Measurements from ENCODE around the gene HACD3.
"Not testable (repeated sequence)": the region's sequence is repeated elsewhere in the genome, so short reads cannot be mapped to it uniquely, and the experiment has no call there.

HACD3 gene, protein sequence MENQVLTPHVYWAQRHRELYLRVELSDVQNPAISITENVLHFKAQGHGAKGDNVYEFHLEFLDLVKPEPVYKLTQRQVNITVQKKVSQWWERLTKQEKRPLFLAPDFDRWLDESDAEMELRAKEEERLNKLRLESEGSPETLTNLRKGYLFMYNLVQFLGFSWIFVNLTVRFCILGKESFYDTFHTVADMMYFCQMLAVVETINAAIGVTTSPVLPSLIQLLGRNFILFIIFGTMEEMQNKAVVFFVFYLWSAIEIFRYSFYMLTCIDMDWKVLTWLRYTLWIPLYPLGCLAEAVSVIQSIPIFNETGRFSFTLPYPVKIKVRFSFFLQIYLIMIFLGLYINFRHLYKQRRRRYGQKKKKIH

DNA sequence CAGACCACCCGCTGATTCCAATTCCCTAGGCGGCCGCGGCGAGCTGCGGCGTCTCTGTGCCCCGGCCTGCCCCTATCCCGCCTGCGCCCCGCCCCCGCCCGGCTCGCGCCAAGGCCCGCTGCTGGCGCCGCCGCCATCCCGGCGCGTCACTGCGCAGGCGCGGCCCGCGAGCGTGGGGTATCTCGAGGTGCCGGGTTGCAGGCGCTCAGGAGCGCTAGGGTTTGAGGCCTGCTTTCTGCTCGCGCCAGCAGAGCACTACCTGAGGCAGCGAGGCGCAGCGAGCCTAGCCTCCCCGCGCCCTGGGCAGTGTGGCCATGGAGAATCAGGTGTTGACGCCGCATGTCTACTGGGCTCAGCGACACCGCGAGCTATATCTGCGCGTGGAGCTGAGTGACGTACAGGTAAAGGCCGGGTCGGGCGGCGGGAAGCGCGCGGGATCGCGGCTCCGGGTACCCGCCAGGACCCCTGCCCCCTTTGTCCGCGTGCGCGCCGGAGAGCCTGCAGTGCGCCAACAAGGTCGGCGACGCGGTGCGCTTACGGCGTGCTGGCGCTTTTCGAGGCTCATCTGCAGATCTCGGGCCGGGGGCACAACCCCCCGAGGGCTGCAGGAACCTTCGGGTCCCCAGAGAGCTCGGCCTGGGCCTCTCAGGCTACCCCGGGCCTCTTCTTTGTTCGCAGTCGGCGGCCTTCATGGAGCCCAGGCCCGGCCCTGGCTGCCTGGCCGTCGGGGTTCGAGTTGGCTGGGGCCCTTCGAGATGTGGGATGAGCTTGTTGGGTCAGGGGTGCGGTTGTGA is at the start of gene HACD3:
Gene HACD3 (plus strand): TSS at position 146 of the 794 bp plus-strand sequence. CDS start 169 bp downstream, at position 315.
- DNase-seq, result peak; percentile 50

DNA sequence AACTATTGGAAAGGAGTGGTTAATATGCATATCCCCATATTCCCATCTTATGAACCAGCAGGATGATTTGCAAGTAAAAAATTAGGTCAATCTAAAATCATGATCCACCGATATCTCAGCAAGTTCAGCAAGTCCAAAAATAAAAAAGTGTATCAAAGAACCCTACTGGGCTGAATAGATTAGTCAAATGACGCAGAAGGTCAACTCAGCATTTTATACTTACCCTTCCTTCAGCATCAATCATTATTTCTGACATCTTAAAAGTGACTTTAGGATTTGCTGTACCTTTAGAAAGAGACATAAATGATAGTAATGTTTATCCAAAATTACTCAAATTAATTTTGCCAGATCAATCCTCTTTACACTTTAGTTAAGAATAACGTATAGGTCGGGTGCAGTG is 45.4 kb upstream of the HACD3 start:
- no peak for DNase-seq

DNA sequence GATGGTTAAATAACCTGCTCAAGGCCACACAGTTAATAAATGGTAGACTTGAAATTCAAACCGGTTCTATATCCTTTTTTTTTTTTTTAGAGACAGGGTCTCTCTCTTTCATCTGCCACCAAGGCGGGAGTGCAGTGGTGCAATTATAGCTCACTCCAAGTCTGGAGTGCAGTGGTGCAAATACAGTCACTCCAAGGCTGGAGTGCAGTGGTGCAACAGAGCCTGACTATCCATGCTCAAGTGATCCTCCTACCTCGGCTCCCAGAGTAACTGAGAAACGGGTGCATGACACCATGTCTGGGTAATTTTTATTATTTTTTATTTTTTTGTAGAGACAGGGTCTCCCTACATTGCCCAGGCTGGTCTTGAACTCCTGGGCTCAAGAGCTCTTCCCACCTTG is 36.2 kb upstream of the HACD3 start:
- no peak for DNase-seq

DNA sequence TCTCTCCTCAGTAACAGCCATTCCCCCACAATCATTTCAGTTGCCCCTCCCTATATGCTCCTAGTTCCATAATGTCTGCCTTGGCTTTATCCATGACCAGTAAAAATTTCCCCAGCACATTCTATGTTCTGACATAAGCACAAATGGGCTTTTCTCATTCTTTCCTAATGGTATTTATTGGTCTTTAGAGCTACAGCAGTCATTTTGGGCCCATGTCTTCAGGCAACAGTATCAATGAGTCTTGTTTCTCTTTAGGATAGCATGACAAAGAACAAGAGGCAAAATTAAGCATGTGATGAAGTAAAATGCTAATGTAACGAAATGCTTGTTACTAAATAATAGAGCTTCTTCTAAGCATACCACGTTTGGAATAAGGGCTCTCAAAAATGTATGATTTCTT is 20.9 kb upstream of the HACD3 start:
- no peak for DNase-seq

DNA sequence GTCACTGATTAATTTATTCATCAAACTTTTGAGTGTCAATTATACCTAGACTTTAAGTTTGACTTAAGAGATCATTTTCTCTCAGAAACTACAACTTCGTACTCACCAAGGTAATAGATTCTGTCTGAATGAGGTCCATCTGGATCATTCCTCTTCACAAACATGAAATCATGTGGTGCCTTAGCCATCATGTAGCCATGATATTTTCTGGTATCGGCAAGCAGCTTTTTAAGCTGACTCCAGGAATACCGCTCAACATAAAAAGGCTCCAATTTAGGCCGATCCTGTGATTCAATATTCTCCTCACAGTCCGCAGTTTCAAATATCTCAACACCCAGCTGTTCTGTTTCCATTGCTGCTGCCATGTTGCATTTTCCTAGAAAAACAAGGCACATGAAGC is 18.1 kb upstream of the HACD3 start:
- DNase-seq, result no peak

DNA sequence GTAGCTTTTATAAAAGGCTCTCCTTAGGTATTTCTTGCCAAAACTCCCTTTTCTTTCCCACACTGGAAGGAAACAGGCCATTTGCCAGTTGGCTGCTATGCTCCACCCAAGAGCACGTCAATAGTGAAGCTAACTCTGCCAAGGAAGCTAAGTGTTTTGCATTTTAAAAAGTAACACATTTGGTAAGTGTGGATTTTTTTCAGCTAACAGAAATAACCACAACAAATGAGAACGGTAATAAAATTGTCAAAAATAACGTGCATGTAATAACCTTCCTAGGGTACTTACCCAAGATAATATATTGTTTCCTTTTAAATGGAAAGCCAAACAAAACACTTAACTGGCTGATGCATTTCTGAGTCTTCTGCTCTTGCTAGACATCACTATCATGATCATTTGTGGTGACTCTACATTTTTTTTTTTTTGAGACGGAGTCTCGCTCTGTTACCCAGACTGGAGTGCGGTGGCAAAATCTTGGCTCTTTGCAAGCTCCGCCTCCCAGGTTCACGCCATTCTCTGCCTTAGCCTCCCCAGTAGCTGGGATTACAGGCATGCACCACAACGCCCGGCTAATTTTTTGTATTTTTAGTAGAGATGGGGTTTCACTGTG is 17.4 kb upstream of the HACD3 start:
- no peak for DNase-seq

DNA sequence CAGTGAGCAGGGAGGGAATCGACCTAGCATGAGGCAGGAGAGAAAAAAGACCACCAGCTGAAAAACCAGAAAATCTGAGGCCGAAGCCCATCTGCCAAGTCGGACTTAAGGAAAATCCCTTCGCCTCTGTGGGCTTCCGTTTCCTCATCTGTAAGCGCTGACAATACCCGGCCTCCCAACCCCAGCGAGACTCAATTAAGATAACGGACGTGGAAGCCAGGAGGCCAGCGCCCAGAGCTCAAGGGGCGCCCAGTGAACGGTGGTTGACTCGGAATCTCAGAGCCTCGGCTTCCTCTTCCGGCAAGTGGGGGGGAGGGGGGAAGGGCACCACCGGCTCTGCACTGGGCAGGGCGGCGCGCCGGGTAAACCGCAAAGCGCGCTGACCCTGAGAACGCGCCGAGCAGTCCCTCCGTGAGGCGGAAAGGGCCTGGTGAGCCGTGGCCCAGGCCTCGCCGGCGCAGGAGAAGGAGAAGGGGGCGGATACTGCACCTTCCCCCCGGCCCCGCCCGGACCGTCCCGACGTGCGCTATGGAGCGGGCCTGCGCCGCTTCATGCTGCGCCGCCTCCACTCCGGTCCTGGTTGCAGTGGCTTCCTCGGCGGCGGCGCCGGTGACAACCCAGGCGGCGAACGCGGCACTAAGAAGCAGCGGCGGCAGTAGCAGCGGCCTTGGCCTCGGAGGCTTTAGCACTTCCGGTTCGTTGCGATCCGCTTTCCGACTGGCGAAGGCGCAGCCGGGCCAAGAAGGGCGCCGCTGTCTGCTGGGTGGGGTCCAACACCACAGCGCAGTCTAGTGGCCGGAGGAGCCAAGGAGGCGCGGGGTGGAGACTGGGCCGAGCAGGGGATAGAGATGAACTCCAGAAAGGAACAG is 13.0 kb upstream of the HACD3 start, which contains the start of gene DPP8:
Gene DPP8 (minus strand): TSS at position 693 of the 869 bp plus-strand sequence. CDS start 5,136 bp downstream, outside the sequence.
- peak; percentile 83 for DNase-seq

DNA sequence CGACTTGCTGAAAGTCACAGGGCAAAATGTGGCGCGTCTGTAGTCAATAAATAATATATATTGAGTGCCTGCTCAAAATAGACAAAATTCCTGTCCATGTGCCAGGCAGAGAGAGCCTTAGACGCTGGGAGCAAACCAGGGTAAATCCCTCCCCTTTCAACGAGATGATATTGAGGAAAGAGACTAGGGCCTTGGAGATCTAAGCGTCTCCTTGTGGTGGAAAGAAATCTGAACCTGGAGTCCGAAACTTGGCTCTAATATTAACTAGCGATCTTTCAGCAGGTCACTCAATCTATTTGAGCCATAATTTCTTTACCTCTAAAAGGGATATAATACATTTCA is 12.4 kb upstream of the HACD3 start:
- no peak for DNase-seq

DNA sequence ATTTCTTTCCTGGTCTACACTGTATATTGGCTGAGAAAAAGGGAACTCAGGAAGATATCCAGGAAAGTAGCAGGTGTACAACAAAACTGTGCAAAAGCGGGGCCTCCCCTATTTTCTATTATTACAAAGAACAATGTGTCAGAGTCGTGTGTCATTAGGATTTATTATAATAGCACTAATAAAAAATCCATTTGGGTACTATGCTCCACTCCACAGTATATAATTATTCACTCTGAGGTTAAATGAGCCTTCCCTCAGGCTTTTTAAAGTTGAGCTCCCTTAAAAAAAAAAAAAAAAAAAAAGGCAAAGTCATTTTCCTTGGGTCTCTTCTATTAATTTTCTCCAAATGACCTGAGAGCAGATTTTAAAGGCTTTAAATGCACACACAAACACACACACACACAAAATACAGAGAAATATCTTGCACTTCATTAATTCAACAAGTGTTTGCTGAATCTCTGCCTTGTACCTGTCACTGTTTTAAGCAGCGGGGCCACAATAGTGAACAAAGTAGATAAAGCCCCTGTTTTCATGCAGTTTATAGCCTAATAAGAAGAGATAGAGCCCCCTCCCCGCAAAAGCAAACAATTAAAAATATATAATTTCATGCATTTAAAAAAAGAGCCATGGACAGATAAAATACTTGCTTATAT is 11.5 kb upstream of the HACD3 start:
- DNase-seq, result no peak

DNA sequence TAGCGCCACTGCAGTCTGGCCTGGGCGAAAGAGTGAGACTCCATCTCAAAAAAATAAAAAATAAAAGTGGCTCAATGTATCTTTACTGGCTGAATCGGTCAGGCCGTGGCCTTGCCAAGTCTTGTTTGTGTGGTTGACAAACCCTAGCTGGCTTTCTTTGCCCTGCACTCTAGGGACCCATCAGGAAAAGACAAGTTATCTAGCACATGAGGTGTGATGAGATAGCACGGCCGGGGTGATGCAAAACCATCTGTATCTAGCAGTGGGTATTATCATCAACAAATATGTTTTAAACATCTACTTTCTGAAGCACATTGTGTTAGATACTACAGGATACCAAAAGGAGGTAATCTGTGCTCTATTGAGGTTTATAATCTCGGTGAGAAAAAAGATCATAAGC is 8.9 kb upstream of the HACD3 start:
- DNase-seq, result no peak

DNA sequence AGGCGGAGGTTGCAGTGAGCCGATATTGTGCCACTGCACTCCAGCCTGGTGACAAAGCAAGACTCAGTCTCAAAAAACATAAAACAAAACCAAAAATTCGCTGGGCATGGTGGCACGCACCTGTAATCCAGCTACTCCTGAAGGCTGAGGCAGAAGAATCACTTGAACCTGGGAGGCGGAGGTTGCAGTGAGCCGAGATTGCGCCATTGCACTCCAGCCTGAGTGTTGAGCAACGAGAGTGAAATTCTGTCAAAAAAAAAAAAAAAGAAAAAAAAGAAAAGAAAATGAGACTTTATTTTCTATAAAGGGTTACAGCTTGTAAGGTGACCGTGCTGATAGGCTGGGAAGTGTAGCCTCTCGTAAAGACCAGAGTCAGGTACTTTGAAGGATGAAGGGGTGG is 6.0 kb upstream of the HACD3 start:
- no peak for DNase-seq

DNA sequence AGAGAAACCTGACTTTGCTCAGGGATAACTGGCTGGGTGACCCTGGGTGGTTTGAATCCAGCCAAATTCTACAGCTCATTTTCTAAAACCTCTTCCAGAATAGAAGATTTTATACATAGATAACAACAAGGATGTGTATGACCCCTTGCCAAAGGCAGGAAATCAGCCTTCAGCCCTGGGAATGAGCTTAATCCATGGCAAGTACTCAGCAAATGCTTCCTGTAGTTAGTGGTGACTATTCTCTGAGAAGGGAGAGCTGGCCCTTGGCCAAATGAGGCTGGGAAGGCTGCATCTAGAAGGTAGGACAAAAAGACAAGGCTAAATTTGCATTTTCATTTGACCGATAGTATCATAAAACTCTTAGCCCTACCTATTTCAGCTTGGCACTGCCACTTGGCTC is 4.6 kb upstream of the HACD3 start:
- no peak for DNase-seq

DNA sequence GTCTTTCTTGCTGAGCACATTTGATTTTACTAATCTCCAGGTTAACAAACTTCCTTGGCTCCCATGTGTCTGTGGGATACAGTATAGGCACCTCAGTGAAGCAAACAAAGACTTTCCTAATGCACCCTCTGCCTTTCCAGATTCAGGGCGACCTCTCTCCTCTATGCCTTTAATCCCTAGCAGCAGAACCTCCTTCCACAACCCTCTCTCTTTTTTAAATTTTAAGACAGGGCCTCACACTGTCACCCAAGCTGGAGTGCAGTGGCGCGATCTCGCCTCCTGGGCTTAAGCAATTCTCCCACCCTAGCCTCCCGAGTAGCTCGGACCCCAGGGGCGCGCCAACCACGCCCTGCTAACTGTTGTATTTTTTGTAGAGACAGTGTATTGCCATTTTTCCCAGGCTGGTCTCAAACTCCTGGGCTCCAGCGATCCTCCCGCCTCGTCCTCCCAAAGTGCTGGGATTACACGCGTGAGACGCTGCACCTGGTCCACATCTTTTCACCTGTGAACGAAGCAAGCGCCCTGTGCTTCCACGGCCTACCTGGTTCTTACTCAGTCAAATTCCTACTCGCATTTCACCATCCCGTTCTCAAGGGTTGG is 1.7 kb upstream of the HACD3 start:
- no peak for DNase-seq

DNA sequence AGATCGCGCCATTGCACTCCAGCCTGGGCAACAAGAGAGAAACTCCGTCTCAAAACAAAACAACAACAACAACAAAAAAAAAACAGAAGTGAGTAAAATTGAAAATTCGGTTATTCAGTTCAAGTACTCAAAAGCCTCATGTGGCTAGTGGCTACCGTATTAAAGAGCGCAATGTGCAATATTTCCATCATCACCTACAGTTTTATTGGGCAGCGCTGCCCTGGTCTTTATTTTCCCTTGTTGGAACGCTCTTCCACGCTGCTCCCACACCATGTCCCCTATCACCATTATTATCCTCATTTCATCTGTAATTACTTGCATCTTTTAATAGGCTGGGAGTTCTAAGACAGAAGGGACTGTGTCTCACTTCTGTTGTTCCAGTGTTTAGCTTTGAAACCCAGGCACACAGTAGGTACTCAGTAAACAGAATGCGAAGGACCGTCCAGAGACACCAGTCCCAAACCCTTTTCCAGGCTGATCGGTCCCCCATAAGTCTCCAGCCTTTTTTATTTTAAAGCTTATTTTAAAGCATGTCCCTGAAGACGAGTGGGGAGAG is 423 bp upstream of the HACD3 start:
- DNase-seq, result no peak

DNA sequence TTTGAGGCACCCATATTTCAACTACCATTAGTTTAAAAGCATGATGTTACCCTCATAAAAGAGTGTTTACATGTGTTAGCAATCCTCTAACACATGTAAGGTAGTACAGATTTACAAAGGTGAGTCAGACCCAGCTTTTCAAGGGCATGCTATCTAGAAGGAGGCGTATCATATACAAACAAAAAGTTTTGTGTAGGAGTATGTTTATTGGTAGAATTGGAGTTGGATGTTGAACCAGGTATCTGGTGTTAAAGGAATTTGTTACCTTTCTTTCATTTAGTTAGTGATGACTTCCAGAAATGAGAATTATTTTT is 2.4 kb downstream of the HACD3 start:
- no peak for DNase-seq

DNA sequence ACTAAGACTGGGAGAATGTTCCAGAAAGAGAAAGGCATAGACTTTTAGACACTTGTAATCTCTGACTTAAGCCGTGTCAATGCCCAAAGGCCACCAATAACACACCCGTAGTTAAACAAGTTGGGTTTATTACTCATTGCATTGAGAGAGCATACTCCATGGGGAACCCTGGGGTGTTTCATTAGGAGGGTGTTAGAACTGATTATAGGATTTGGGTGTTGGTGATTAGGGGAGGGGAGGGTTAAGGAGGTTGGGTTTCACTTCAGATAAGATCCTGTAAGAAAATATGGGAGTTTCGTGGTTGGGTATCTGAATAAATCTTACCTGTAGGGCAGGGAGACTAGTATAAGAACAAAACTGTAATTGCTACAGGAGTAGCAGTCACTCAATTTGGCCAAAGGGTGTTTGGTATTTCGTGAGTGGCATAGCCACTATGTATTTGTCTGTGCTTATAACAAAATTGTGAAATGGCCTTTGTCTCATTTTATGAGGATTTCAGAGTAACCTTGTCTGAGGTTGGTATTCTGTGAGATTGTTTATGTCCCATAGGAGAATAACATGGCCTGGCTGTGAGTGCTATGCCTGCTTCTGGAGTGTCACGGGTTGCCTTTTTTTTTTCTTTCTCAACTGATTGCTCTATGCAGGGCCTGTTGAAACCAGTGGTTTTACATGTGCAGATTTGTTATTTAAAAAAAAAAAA is 2.9 kb downstream of the HACD3 start:
- no peak for DNase-seq

DNA sequence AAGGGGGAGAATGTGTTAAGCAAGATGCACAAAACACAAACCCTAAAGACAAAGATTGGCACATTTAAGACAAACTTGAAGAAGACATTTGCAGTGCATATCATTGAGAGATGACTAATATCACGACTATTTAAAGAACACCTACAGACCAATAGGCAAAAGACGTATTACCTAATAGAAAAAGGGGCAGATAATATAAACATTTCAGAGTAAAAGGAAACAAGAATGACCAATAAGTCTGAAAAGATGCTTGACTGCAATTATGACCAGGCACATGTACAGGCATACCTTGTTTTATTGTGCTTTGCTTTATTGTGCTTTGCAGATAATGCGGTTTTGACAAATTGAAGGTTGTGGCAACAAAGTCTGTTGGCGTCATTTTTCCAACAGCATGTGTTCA is 4.9 kb downstream of the HACD3 start:
- no peak for DNase-seq

DNA sequence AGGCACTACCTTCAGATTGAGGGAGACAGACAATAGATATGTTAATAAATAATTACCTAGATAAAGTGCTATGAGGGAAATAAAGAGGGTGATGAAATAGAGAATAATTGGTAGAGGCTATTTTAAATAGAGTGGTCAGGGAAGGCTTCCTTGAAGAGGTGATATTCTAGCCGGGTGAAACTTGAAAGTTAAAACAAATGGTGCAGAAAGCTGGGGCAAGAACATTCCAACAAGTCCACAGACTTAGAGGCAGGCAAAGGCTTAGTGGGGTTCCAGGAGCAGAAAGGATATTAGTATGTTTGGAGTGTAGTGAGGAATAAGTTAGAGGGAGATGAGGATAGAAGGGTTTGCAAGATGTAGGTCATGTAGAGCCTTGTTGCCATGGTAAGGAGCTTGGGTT is 10.1 kb downstream of the HACD3 start:
- no peak for DNase-seq

DNA sequence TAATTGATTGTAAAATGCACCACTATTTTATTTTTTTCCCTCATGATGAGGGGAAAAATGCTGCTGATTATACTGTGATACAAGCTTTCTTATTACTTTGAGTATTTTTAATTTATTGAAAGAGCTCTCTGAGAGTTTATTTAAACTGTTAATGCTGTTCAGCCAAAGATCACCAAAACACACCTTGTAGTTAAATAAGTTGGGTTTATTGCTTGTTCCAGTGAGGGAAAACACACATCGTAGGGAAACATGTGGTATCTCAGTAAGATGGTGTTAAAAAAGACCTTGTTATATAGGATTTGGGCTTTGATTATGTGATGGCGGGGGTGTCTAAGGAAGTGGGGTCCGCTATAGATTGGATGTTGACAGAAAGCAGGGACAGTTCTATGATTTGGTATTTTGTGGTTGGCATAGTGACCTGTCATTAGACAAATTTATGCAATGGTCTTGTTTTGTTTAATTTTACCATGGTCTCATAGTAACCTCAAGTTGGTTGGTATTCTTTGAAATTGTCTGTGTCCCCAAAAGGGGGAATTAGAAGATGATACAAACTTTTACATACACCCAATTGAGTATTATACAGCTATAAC is 11.1 kb downstream of the HACD3 start:
- DNase-seq, result no peak

DNA sequence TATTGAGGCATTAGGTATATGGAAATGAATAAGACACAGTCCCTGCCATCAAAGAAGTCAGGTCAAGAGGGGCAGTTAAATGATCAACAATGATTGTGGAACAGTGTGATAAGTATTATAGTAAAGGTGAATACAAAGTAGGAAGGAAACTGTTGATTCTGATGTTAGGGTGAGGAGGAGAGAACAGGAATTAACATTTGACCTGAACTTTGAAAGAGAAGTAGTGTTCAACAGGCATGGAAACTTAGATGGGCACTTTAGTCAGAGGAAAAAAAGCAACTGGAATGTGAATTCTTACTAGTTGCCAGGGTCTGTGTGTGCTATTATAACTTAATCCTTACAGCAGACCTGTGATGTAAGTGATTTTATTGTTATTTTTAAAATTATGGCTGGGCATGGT is 17.6 kb downstream of the HACD3 start:
- DNase-seq, result no peak

DNA sequence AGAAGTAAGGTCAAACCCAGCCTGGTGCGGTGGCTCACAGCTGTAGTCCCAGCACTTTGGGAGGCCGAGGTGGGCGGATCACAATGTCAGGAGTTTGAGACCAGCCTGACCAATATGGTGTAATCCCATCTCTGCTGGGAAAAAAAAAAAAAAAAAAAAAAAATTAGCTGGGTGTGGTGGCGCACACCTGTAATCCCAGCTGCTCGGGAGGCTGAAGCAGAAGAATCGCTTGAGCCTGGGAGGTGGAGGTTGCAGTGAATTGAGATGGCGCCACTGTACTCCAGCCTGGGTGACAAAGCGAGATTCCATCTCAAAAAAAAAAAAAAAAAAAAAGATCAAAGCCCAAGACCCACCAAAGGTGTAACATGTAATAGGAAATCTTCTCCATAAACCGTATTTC is 19.0 kb downstream of the HACD3 start:
- DNase-seq, result not testable (repeated sequence)

All from GOT3 (cell line).